GM21786 (cell line): Measurements from ENCODE around the gene KLHL6.

Experiments used
- ATAC-seq: cut with Tn5 transposase; IDR thresholded peaks from one replicate; pipeline ENCODE4 v1.9.1; 2021; ENCODE audit not compliant: unreplicated experiment

The KLHL6 gene

GRCh38 chr3:183508821-183509220, 46.7 kb downstream of the KLHL6 start:
- no peak for ATAC-seq

DNA sequence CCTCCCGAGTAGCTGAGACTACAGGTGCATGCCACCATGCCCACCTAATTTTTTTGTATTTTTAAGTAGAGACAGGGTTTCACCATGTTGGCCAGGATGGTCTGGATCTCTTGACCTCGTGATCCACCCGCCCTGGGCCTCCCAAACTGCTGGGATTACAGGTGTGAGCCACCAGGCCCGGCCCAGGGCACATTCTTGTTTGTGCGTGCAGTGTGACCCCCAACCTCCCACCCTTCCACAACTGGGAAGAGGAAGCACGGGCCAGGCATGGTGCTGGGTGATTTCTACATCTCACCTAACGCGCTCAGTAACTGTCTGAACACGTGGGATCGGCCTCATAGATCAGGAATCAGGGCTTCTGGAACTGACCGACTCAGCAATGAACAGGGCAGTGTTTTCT, 48.0 kb downstream of the KLHL6 start:
- no peak for ATAC-seq

DNA sequence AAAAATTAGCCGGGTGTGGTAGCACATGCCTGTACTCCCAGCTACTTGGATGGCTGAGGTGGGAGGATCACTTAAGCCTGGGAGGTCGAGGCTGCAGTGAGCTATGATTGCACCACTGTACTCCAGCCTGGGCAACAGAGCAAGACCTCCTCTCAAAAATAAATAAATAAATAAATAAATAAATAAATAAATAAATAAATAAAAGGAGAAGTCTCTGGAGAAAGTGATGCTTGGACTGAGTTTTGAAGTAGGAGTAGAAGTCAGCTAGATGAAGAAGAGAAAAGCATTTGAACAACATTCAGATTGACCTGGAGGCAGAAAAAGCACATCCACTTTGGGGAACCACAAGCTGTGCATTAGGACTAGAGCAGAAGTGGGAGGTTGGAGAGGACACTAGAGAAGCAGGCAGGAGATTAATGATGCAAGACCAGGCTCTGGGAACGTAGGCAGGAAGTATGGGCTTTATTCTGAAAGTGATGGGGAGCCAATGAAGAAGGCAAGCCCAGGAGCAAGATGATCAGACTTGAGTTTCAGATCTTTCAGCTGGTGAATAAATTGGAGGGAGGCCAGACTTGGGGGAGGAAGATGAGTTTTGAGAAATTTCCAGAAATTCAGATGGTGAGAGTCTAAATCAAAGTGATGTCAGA, 48.7 kb downstream of the KLHL6 start:
- ATAC-seq = no peak

GRCh38 chr3:183504597-183504996, 50.9 kb downstream of the KLHL6 start:
- ATAC-seq = no peak

GRCh38 chr3:183503746-183504145, 51.8 kb downstream of the KLHL6 start:
- no peak for ATAC-seq

GRCh38 chr3:183502237-183503181, 53.0 kb downstream of the KLHL6 start:
- ATAC-seq = no peak

GRCh38 chr3:183500981-183501704, 54.4 kb downstream of the KLHL6 start:
- ATAC-seq = no peak

DNA sequence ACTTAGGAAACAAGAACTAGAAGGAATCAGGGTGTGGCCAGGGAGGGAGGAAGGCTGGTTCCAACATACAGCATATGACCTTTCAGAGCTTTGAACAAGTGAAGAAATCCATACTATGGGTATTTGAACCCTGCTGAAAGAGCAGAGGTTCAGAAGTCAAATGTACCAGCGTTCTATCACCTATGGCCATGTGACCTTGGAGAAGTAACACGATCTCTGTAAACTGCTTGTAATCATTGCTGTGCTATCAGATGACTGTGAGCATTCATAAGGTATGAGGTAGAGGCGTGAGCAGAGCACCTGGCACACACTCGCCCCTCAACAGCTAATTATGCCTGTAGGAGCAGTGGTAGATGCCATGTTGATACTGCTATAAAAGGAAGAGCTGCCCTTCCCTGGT, 55.2 kb downstream of the KLHL6 start:
- no peak for ATAC-seq

GRCh38 chr3:183498634-183499033, 56.9 kb downstream of the KLHL6 start:
- no peak for ATAC-seq

DNA sequence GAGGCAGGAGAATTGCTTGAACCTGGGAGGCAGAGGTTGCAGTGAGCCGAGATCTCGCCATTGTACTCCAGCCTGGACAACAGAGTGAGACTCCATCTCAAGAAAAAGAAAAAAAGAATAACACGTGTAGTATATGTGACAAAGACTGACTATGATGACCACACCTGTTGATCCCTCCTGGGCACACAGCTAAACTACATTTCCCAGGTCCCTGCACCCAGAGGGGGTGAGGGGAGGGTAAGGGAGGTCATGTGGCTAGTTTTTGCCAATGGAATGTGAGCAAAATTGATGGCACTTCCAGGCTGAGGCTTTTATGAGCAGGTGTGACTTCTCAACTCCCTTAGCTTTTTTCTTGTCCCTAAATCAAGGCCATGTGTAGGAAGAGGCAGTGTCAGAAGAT, 58.2 kb downstream of the KLHL6 start:
- no peak for ATAC-seq

- ATAC-seq = no peak
Observed at GRCh38 chr3:183496311-183496710, 59.2 kb downstream of the KLHL6 start.

- no peak for ATAC-seq
Observed at GRCh38 chr3:183494341-183494740, 61.2 kb downstream of the KLHL6 start.

DNA sequence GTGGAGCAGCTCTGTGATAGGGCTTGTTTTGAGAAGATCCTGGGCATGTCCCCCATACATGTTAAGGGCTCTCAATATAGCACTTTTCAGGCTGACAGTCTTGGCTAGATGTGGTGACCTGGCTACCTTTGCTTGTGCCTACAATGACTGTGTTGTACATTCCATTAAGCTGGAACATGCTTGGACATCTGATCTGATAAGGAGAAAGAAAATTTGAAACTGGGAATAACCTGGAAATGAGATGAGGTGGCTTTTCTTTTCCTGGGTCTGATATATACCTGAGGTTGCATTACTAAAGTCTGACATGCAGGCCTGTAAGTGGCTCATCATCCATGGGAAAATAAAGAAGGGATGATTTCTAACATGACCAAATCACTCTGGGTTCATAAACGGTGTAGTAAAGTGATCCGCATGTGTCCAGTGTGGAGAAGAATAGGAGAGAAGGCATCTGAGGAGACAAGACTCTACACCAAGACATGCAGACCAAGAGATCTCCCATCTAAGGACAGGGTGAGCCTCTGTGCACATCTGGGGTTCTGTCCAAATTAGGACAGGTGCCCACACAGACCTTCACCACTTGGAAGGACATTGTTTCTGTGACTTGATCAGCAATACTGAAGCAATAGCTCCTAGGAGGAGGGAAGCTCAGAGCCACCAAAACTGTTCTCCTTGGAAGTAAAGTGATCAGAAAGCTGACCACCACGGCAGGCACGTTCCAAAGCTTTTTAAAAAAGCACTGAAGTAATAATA, 62.0 kb downstream of the KLHL6 start:
- ATAC-seq = no peak

DNA sequence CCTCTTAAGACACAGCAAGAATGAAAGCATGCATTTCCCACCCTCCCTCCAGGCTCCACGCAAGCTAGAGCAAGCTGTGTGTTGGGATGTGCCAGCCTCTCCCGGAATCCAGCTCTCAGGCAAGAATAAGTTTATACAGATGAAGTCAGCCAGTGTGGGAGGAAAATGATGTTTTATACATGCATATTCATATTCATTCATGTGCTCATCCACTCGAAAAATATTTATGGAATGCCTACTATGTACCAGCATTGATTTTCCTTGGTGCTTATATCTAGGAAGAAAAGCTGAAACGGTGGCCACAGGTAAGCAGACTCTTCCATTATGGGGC, 62.7 kb downstream of the KLHL6 start:
- ATAC-seq = no peak

DNA sequence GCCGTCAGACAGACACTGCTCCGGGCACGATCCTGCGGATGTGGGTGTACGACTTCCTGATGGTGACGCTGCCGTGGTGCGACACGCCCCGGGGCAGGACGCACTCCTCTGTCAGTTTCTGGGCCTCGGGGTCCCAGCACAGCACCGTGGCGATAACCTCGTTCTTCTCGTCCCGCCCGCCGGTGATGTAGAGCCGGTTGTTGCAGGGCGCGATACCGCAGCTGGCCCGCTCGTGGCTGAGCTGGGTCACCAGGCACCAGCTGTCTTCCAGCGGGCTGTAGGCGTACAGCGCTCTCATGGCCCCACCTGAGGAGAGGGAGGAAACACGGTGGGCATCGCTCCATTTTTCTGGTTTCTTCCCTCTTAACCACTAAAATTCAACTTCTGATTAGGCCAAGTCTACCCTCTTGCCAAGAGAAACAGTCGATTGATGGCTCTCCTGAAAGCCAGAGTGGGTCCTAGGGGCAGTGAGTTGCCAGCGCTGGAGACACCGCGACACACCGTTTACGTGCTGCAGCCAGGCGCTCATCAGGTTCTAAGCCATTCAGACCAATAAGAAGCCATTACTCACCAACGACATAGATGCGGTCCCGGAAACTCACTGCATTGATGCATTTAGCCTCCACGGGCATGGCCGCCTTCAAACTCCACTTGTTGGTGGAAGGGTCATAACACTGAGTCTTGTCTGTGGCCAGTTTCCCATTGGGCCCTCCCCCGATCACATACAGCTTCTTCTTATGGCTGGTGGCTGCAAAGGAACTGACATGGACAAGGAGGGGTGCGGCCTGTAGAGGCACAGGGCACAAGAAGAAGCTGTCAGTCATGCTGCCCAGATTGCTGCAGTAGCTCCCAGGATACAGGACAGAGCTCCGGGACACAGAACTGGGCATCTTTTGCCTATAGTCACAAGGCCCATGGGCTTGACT, 63.3 kb downstream of the KLHL6 start:
- no peak for ATAC-seq

DNA sequence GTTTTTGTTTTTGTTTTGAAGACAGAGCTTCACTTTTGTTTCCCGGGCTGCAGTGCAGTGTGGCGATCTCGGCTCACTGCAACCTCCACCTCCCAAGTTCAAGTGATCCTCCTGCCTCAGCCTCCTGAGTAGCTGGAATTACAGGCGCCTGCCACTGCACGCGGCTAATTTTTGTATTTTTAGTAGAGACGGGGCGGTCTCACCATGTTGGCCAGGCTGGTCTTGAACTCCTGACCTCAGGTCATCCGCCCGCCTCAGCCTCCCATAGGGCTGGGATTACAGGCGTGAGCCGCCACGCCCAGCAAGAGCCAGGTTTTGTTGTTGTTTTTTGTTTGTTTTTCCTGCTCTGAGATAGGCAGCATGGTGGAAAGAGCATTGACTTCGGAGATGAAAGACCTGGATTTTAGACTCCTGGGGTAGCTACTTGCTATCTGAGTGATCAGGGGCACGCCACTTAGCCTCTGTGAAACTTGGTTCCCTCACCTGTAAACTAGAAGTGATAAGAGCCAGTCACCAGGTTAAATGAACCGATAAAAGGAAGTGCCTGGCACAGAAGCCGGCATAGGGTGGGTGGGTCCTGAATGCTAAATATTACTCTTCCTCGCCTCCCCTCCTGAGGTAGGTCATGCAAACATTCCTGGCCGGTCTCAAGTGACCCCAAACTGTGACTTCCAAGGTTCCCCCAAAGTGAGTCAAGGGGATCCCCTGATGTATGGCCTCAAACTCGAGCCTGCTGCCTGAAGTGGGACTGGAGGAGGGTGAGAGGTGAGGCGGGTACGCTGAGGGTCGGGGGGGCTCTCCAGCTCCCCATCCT, 64.2 kb downstream of the KLHL6 start:
- no peak for ATAC-seq

- no peak for ATAC-seq
Observed at GRCh38 chr3:183490653-183491052, 64.9 kb downstream of the KLHL6 start.

GRCh38 chr3:183490211-183490601, 65.3 kb downstream of the KLHL6 start:
- no peak for ATAC-seq
